ENCODE measurements around the gene EEF1AKMT3.

The EEF1AKMT3 gene

DNA sequence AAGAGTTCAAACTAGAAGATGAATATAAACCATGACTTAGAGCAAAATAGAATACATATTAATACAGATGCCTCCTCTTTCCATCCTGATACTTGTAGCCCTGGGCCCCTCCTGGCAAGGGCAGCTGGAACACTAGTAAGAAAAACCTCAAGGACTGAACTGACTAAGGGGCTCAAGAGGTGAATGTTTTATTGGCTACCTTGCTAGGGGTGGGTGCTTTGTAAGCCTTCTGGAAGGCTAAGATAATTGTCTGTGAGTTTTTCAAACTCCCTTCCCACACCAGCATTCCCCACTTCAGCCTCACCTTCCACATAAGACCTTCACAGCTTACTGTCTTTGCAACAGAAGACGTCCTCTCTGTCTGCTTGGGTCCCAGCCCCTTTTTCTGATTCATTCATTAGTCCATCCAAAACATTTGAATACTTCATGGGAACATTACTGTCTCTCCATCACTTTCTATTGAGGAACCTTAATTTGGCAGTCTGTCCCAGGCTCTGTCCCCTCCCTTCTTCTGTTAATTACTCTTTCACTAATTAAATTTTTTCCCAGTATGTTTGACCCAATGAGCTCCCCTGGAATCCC is 18.6 kb upstream of the EEF1AKMT3 start:
- no peak overlapping the region for H3K4me3 ChIP-seq (ENCODE audit: low read depth, low read length)
- TF ChIP-seq, protein P1, sequence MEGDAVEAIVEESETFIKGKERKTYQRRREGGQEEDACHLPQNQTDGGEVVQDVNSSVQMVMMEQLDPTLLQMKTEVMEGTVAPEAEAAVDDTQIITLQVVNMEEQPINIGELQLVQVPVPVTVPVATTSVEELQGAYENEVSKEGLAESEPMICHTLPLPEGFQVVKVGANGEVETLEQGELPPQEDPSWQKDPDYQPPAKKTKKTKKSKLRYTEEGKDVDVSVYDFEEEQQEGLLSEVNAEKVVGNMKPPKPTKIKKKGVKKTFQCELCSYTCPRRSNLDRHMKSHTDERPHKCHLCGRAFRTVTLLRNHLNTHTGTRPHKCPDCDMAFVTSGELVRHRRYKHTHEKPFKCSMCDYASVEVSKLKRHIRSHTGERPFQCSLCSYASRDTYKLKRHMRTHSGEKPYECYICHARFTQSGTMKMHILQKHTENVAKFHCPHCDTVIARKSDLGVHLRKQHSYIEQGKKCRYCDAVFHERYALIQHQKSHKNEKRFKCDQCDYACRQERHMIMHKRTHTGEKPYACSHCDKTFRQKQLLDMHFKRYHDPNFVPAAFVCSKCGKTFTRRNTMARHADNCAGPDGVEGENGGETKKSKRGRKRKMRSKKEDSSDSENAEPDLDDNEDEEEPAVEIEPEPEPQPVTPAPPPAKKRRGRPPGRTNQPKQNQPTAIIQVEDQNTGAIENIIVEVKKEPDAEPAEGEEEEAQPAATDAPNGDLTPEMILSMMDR (IDR thresholded peaks at IDR 0.05; ENCODE audit: borderline replicate concordance, insufficient read depth, low read depth, low read length), result no peak

DNA sequence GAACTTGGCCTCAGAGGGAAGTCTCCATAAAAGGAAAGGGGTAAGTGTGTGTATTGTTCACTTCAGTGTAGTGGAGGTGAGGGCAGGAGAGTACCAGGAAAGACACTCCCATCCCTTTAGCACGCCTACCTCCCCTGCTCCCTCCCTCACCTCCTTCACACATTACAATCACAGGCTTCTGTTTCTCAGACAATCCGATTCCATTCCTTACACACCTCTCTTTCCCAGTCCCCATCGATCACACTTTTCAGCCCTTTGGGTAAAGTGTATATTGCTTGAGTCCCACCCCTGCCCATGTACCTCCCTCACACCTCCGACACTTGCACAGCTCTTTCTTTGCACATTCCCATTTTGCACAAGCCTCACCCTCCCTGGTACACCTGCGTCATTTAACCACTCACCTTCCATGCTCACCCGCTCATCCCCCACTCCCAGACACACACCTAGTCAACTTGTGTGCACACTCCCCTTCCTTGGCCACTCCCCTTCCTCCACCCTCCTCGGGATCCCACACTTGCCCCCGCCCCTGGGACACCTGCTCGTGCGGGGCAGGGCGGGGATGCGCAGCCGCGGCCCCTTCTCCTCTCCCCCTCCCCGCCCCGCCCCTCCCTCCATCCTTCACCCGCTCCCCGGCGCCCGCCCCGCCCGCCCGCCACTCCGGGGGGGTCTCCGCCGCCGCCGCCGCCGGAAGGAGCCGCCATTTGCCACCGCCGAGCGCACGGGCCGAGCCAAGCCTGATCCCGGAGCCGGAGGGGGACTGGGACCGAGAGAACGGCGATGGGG is 17.8 kb upstream of the EEF1AKMT3 start, which contains the start of gene MARCHF9:
TSS of gene MARCHF9 (plus strand) at position 693 of the 783 bp plus-strand sequence. CDS start 426 bp downstream, outside the sequence.
- TF ChIP-seq, protein P1 (IDR thresholded peaks at IDR 0.05; ENCODE audit: borderline replicate concordance, insufficient read depth, low read depth, low read length), result no peak
- H3K4me3 ChIP-seq (ENCODE audit: low read depth, low read length), result peak within 1 kb of the TSS; percentile 76

DNA sequence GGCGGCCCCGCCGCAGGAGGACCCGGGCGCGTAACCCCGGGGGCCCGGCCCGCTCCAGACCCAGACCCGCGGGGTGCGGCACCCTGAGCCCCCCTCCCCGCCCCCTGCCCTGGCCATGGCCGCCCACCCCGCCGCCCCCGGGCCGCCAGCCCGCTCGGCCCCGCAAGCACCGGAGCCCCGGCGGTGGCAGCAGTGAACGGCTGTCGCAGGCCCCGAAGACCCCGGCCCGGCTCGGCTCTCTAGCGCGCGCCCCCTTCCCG is 17.3 kb upstream of the EEF1AKMT3 start:
- H3K4me3 ChIP-seq (ENCODE audit: low read depth, low read length), result peak overlapping the region; percentile 76
- TF ChIP-seq, protein P1 (IDR thresholded peaks at IDR 0.05; ENCODE audit: borderline replicate concordance, insufficient read depth, low read depth, low read length), result no peak

DNA sequence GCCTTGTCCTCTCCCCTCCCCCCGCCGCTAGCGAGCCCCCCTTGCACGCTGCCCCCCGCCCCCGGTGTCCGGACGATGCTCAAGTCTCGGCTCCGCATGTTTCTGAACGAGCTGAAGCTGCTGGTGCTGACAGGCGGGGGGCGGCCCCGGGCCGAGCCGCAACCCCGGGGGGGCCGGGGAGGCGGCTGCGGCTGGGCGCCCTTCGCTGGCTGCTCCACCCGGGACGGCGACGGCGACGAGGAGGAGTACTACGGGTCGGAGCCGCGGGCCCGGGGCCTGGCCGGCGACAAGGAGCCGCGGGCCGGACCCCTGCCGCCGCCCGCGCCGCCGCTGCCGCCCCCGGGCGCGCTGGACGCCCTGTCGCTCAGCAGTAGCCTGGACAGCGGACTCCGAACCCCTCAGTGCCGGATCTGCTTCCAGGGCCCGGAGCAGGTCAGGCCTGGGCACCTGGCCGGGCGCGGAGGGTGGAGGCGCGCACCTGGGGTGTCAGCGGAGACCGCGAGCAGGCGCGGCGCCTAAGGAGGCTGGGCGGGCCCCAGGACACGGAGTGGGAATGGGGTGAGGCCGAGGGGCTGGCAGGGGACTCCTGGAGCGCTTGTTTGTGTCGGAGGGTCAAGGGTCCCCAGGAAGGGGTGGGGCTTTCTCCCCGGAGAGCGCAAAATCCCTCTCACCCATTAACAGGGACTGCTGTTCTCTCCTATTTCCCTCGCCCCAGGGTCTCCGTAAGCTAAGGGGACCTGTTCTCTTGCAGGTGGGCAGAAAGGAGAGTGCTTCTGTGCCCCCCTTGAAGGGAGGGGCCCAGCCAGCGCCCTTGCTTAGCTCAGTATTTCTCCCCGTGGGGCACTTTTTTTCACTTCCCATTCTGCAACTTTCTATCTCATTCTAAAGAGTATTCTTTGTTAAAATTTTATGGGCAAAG is 16.7 kb upstream of the EEF1AKMT3 start:
- TF ChIP-seq, protein P1 (IDR thresholded peaks at IDR 0.05; ENCODE audit: borderline replicate concordance, insufficient read depth, low read depth, low read length), result no peak
- peak overlapping the region; percentile 76 for H3K4me3 ChIP-seq (ENCODE audit: low read depth, low read length)

DNA sequence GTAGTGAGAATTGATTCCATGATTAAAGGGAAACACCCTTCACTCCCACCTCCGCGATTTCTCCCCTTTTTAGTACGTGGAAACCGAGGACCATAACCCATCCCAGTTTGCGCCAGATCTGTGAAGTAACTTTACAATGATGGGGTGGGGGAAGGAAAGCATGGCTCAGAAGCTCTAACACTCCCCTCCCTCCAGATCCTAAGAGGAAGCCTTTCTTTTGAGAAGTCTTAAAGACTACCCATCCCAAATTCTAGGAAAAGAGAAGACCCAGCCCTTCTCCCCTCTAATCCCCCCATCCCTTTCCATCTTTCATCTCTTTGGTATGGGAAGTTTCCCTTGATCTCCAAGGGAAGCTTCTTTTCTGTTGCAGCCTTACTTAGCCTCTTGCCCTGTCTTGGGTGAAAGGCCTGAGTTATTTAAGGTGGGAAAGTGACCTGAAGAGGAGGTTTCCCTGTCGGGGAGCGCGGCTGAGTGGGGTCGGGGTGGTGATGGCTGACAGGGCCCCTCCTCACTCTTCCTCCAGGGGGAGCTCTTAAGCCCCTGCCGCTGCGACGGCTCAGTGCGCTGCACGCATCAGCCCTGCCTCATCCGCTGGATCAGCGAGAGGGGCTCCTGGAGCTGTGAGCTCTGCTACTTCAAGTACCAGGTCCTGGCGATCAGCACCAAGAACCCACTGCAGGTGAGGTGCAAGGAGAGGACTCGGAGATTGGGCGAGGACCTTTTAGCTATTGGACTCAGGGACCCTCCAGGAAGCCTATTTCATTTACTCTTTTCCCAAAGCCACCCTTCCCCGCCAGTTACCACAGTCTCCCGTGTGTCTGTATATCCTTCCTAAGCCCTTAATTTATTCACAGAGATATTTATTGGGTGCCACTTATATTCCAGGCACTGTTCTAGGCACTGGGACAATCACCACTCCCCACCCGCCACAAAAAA is 15.7 kb upstream of the EEF1AKMT3 start:
- peak overlapping the region; percentile 76 for H3K4me3 ChIP-seq (ENCODE audit: low read depth, low read length)

DNA sequence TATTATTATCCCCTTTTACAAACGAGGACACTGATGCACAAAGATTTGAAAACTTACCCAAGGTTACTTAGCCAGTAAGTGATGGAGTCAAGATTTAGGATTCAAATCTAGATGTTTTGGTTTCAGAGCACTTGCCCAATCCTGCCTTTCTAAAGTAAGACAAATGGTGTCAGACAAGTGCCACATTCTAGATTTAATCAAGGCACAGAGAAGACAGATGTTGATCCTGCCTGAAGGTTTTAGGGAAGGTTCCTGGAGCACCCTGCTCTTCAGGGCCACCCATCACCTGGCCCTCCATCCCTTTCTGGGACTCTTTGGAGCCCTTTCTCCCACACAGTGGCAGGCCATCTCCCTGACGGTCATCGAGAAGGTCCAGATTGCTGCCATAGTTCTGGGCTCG is 14.6 kb upstream of the EEF1AKMT3 start:
- TF ChIP-seq, protein P1 (IDR thresholded peaks at IDR 0.05; ENCODE audit: borderline replicate concordance, insufficient read depth, low read depth, low read length), result no peak
- no peak overlapping the region for H3K4me3 ChIP-seq (ENCODE audit: low read depth, low read length)

More for the DNA sequence above, 15.7 kb upstream of the EEF1AKMT3 start:
- TF ChIP-seq, protein P1 (IDR thresholded peaks at IDR 0.05; ENCODE audit: borderline replicate concordance, insufficient read depth, low read depth, low read length), result peak; percentile 98

Data from GM12875 (cell line).